ENCODE measurements around the gene PTBP1. TPM values are rescaled to one million over a fixed set of nuclear protein-coding genes. Genes with fewer than 3 reads are reported as not detected.

The PTBP1 gene
- total RNA-seq, 2 experiments from 2014 or later = 315 to 479 TPM

- Histone ChIP-seq H3K9me3 (ENCODE audit: low read length) (no peaks in the 10 kb centered on the region), H3K4me2 (ENCODE audit: low read length) (peak overlapping the region; percentile 94), H2AFZ (ENCODE audit: low read length) (no peak overlapping the region), H3K27ac (ENCODE audit: low read depth, low read length, poor library complexity, severe bottlenecking) (peak overlapping the region; percentile 69), H3K4me3 (ENCODE audit: low read depth, low read length, poor library complexity, severe bottlenecking) (peak overlapping the region; percentile 98), H3K4me1 (ENCODE audit: insufficient read depth, low read length, poor library complexity, severe bottlenecking) (peaks cover 21% of the 10 kb centered on the region), H3K36me3 (ENCODE audit: insufficient read depth, low read length) (peaks cover 57% of the 10 kb centered on the region), H4K20me1 (ENCODE audit: insufficient read depth, low read length) (peaks cover 47% of the 10 kb centered on the region), H3K9me2 (ENCODE audit: insufficient read depth, low read length) (no peaks in the 10 kb centered on the region), H3K79me2 (ENCODE audit: insufficient read depth, low read depth, low read length) (peaks cover 57% of the 10 kb centered on the region)
- CTCF ChIA-PET (ENCODE audit: unreplicated experiment) = no interaction called here
- no TSS peak for BruUV-seq (replicated peaks)
- no peak for TF ChIP-seq EZH2phosphoT487 (IDR thresholded peaks at IDR 0.05; ENCODE audit: borderline replicate concordance, low read depth, low read length)
- TF ChIP-seq CTCF (conservative IDR thresholded peaks at IDR 0.05; ENCODE audit: low read length) = no peak
- intact Hi-C loops (cut with micrococcal nuclease; ENCODE audit: unreplicated experiment) = loop anchor here (5.0 kb wide), 1 partner anchor 226 kb away; the partner anchor contains the start of gene BSG
- POLR2A ChIA-PET = no interaction called here
- peak; percentile 34 for DNase-seq (ENCODE audit: low spot score)
Observed at GRCh38 chr19:798415-799075, 1.3 kb downstream of the PTBP1 start.

GRCh38 chr19:799076-799881 is 2.0 kb downstream of the PTBP1 start:
- no peaks in the 10 kb centered on the region for H3K9me3 ChIP-seq (ENCODE audit: low read length)
- DNase-seq (ENCODE audit: low spot score) = peak; percentile 33
- H3K36me3 ChIP-seq (ENCODE audit: insufficient read depth, low read length) = peaks cover 64% of the 10 kb centered on the region
- TF ChIP-seq CTCF (conservative IDR thresholded peaks at IDR 0.05; ENCODE audit: low read length) (peak; percentile 70), EZH2phosphoT487 (IDR thresholded peaks at IDR 0.05; ENCODE audit: borderline replicate concordance, low read depth, low read length) (no peak)
- H3K79me2 ChIP-seq (ENCODE audit: insufficient read depth, low read depth, low read length) = peaks cover 60% of the 10 kb centered on the region
- H3K4me2 ChIP-seq (ENCODE audit: low read length) = peak overlapping the region; percentile 94
- no TSS peak for BruUV-seq (replicated peaks)
- POLR2A ChIA-PET = no interaction called here
- H4K20me1 ChIP-seq (ENCODE audit: insufficient read depth, low read length) = peaks cover 47% of the 10 kb centered on the region
- no peaks in the 10 kb centered on the region for H3K9me2 ChIP-seq (ENCODE audit: insufficient read depth, low read length)
- peaks cover 21% of the 10 kb centered on the region for H3K4me1 ChIP-seq (ENCODE audit: insufficient read depth, low read length, poor library complexity, severe bottlenecking)
- intact Hi-C loops (cut with micrococcal nuclease; ENCODE audit: unreplicated experiment) = loop anchor here (5.0 kb wide), 1 partner anchor 227 kb away; the partner anchor contains the start of gene BSG
- no peak overlapping the region for H2AFZ ChIP-seq (ENCODE audit: low read length)
- H3K4me3 ChIP-seq (ENCODE audit: low read depth, low read length, poor library complexity, severe bottlenecking) = peak overlapping the region; percentile 98
- H3K27ac ChIP-seq (ENCODE audit: low read depth, low read length, poor library complexity, severe bottlenecking) = peak overlapping the region; percentile 69
- CTCF ChIA-PET (ENCODE audit: unreplicated experiment) = no interaction called here

All from OCI-LY7 (cell line).